HepG2 (cell line): ENCODE data around the gene PDPK1. TPM values are rescaled to one million over a fixed set of nuclear protein-coding genes. Genes with fewer than 3 reads are reported as not detected.

ENCODE experiments used
- CEBPB ChIP-seq: IDR thresholded peaks from 2 replicates; pipeline ENCODE4 v1.6.1; 2011; ENCODE audit warnings: low read depth, low read length, improper control_type of control experiment, borderline replicate concordance
- GZF1 ChIP-seq: sonication (generic); formaldehyde crosslinking; IDR thresholded peaks from 2 replicates; pipeline ENCODE4 v1.5.1; 2020; ENCODE audit warnings: mild to moderate bottlenecking, missing genetic modification reagents
- ISX ChIP-seq: sonication (generic); formaldehyde crosslinking; conservative IDR thresholded peaks from 2 replicates; pipeline ENCODE4 v1.5.0; 2020; ENCODE audit warnings: missing genetic modification reagents
- PAF1 ChIP-seq: IDR thresholded peaks from 2 replicates; pipeline ENCODE4 v1.6.1; 2016; ENCODE audit warnings: missing genetic modification reagents, missing compliant biosample characterization
- POLR2A ChIP-seq, 2 experiments: IDR thresholded peaks; 2 replicates each; pipeline ENCODE4 v1.6.1; 2011; ENCODE audit warnings: low read depth in 2 of 2, low read length in 2 of 2, mild to moderate bottlenecking in 1 of 2, moderate library complexity in 1 of 2; ENCODE audit not compliant: insufficient read depth in 1 of 2
- SSRP1 ChIP-seq: IDR thresholded peaks from 2 replicates; pipeline ENCODE4 v1.6.1; 2016; ENCODE audit warnings: control low read depth
- ZNF547 ChIP-seq: sonication (generic); formaldehyde crosslinking; IDR thresholded peaks from 2 replicates; pipeline ENCODE4 v1.5.1; 2020; ENCODE audit warnings: mild to moderate bottlenecking, missing genetic modification reagents
- ZNF678 ChIP-seq: sonication (generic); formaldehyde crosslinking; IDR thresholded peaks from 2 replicates; pipeline ENCODE4 v1.4.0; 2020; ENCODE audit warnings: mild to moderate bottlenecking, missing genetic modification reagents
- polyA plus RNA-seq, 8 experiments: library from polyadenylated mRNA; depleted of rRNA in 3 of 8; stranded (reverse) in 7 of 8; unstranded in 1 of 8; fragments of >200 nt; fragmentation: Illumina TruSeq in 4 of 8; extraction: Trizol in 4 of 8; gene quantifications; 2 replicates each; pipeline versions ENCODE4 v1.2.1 to v1.2.3, GENCODE V29; 2011 to 2016; ENCODE audit warnings: low read depth in 4 of 8, missing spikeins in 1 of 8, mixed read lengths in 1 of 8; ENCODE audit not compliant: insufficient read depth in 1 of 8
- total RNA-seq, 5 experiments: library from RNA; depleted of rRNA; stranded (reverse); fragments of >200 nt; fragmentation: Illumina TruSeq; extraction: Trizol; gene quantifications; 2 replicates each; pipeline ENCODE4 v1.2.3, GENCODE V29; 2016; ENCODE audit warnings: low read depth in 1 of 5
- TF ChIP-seq, protein P1 (sequence below): sonication (generic); formaldehyde crosslinking; IDR thresholded peaks from 2 replicates; pipeline ENCODE4 v1.4.0; 2020; ENCODE audit warnings: missing genetic modification reagents, borderline replicate concordance
- TF ChIP-seq, protein P2 (sequence below): sonication (generic); formaldehyde crosslinking; IDR thresholded peaks from 2 replicates; pipeline ENCODE4 v1.5.1; 2020; ENCODE audit warnings: mild to moderate bottlenecking, missing genetic modification reagents, moderate library complexity
- TF ChIP-seq, protein P3 (sequence below): sonication (generic); formaldehyde crosslinking; IDR thresholded peaks from 2 replicates; pipeline ENCODE4 v1.9.0; 2021; ENCODE audit warnings: missing genetic modification reagents, borderline replicate concordance

Gene PDPK1
- total and polyA plus RNA-seq, 2 of the 13 experiments (the other 11 are each of a cell fraction or from before 2014, with no cell fraction given): 59.6 to 129 TPM

DNA sequence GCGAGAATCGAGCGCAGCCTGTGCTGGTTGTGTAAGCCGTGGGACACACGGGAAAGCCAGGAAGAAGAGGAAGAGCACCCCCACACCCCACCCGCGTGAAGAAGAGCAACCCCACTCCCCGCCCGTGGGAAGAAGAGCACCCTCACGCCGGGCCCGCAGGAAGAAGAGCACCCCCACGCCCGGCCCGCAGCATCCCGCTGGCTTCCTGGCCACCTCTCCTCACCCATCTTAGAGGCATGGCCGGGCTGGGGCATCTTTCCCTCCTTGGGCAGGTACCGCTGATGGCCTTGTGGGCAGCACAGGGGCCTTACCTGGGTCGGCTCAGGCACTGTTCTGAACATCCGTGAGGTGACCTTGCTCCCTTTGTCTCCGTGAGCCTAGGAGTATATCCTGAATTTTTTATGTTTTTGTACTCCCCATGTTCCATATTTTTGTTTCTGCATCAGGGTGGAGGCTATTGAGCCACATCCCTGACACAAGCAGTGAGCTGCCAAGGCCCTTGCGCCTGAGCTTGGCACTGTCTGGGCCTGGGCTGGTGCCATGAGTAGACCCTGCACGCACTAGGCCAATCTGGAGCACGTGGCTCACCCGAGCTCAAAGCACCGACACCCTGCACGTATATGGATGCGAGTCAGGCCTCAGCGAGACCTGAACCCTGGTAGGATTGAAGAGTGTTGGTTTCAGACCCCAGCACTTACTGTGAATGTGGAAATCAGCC, 73.1 kb downstream of the PDPK1 start (continued):
- TF ChIP-seq, protein P1, sequence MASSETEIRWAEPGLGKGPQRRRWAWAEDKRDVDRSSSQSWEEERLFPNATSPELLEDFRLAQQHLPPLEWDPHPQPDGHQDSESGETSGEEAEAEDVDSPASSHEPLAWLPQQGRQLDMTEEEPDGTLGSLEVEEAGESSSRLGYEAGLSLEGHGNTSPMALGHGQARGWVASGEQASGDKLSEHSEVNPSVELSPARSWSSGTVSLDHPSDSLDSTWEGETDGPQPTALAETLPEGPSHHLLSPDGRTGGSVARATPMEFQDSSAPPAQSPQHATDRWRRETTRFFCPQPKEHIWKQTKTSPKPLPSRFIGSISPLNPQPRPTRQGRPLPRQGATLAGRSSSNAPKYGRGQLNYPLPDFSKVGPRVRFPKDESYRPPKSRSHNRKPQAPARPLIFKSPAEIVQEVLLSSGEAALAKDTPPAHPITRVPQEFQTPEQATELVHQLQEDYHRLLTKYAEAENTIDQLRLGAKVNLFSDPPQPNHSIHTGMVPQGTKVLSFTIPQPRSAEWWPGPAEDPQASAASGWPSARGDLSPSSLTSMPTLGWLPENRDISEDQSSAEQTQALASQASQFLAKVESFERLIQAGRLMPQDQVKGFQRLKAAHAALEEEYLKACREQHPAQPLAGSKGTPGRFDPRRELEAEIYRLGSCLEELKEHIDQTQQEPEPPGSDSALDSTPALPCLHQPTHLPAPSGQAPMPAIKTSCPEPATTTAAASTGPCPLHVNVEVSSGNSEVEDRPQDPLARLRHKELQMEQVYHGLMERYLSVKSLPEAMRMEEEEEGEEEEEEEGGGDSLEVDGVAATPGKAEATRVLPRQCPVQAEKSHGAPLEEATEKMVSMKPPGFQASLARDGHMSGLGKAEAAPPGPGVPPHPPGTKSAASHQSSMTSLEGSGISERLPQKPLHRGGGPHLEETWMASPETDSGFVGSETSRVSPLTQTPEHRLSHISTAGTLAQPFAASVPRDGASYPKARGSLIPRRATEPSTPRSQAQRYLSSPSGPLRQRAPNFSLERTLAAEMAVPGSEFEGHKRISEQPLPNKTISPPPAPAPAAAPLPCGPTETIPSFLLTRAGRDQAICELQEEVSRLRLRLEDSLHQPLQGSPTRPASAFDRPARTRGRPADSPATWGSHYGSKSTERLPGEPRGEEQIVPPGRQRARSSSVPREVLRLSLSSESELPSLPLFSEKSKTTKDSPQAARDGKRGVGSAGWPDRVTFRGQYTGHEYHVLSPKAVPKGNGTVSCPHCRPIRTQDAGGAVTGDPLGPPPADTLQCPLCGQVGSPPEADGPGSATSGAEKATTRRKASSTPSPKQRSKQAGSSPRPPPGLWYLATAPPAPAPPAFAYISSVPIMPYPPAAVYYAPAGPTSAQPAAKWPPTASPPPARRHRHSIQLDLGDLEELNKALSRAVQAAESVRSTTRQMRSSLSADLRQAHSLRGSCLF (CRISPR knock-in tag): no peak
- no peak for TF ChIP-seq CEBPB
- peak; percentile 48; the same call in 1 of the 2 replicates for TF ChIP-seq SSRP1 (CRISPR knock-in tag)
- no peak for TF ChIP-seq GZF1 (CRISPR knock-in tag)
- TF ChIP-seq ZNF547 (CRISPR knock-in tag): no peak
- TF ChIP-seq PAF1 (CRISPR knock-in tag): 0 out of 2 replicates have a peak, but pooled peaks have one; percentile 19
- TF ChIP-seq ZNF678 (CRISPR knock-in tag): no peak
- TF ChIP-seq, protein P2, sequence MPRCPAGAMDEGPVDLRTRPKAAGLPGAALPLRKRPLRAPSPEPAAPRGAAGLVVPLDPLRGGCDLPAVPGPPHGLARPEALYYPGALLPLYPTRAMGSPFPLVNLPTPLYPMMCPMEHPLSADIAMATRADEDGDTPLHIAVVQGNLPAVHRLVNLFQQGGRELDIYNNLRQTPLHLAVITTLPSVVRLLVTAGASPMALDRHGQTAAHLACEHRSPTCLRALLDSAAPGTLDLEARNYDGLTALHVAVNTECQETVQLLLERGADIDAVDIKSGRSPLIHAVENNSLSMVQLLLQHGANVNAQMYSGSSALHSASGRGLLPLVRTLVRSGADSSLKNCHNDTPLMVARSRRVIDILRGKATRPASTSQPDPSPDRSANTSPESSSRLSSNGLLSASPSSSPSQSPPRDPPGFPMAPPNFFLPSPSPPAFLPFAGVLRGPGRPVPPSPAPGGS (CRISPR knock-in tag): no peak
- TF ChIP-seq POLR2A (IDR thresholded peaks at IDR 0.05; ENCODE audit: insufficient read depth in 1 of 2, low read depth in 2 of 2, low read length in 2 of 2): peak in 1 of 2 experiments; percentile 25; a peak in 1 of 4 replicates
- no peak for TF ChIP-seq ISX (CRISPR knock-in tag)
- TF ChIP-seq, protein P3, sequence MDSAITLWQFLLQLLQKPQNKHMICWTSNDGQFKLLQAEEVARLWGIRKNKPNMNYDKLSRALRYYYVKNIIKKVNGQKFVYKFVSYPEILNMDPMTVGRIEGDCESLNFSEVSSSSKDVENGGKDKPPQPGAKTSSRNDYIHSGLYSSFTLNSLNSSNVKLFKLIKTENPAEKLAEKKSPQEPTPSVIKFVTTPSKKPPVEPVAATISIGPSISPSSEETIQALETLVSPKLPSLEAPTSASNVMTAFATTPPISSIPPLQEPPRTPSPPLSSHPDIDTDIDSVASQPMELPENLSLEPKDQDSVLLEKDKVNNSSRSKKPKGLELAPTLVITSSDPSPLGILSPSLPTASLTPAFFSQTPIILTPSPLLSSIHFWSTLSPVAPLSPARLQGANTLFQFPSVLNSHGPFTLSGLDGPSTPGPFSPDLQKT: no peak
